H1 (cell line): ENCODE results near the gene SLC35B4.

Experiments used
- CTCF ChIP-seq, 3 experiments: IDR thresholded peaks; 1 replicate in 2 of 3; 2 replicates in 1 of 3; pipeline versions ENCODE4 v1.5.1 to v1.6.1; 2011; ENCODE audit warnings: low read length in 3 of 3, mild to moderate bottlenecking in 3 of 3, inconsistent platforms in 2 of 3, low read depth in 1 of 3, moderate library complexity in 1 of 3; ENCODE audit not compliant: insufficient read depth in 1 of 3; ENCODE audit errors: control extremely low read depth in 1 of 3
- EP300 ChIP-seq, 2 experiments: IDR thresholded peaks; 1 replicate in 1 of 2; 2 replicates in 1 of 2; pipeline ENCODE4 v1.6.1; 2011 to 2012; ENCODE audit warnings: low read depth in 2 of 2, low read length in 2 of 2, mild to moderate bottlenecking in 2 of 2, borderline replicate concordance in 1 of 2, inconsistent platforms in 1 of 2, moderate library complexity in 1 of 2
- EZH2 ChIP-seq: fragments of 200-600 bp; sonication (generic); IDR thresholded peaks from 2 replicates; pipeline ENCODE4 v1.7.1; 2012; ENCODE audit warnings: low read depth, mild to moderate bottlenecking, moderate library complexity, low read length, inconsistent platforms; ENCODE audit not compliant: severe bottlenecking
- POLR2A ChIP-seq, 2 experiments: IDR thresholded peaks; 1 replicate in 1 of 2; 2 replicates in 1 of 2; pipeline ENCODE4 v1.6.1; 2011; ENCODE audit warnings: low read depth in 2 of 2, low read length in 2 of 2, mild to moderate bottlenecking in 2 of 2; ENCODE audit errors: control extremely low read depth in 1 of 2
- SIN3A ChIP-seq, 2 experiments: IDR thresholded peaks in 1 of 2; conservative IDR thresholded peaks in 1 of 2; 2 replicates each; pipeline ENCODE4 v1.6.1; 2011 to 2012; ENCODE audit warnings: low read length in 2 of 2, improper control_type of control experiment in 1 of 2, low read depth in 1 of 2, mild to moderate bottlenecking in 1 of 2
- TAF1 ChIP-seq: IDR thresholded peaks from 2 replicates; pipeline ENCODE4 v1.6.1; 2011; ENCODE audit warnings: mild to moderate bottlenecking, low read depth, low read length

GRCh38 chr7:134357486-134357885 lies 40.8 kb upstream of the SLC35B4 start:
- no peak for TF ChIP-seq CTCF (IDR thresholded peaks at IDR 0.05; ENCODE audit: control extremely low read depth in 1 of 3, insufficient read depth in 1 of 3, low read depth in 1 of 3, low read length in 3 of 3)
- no peak for TF ChIP-seq POLR2A (IDR thresholded peaks at IDR 0.05; ENCODE audit: control extremely low read depth in 1 of 2, low read depth in 2 of 2, low read length in 2 of 2)
- TF ChIP-seq TAF1: no peak
- no peak for TF ChIP-seq EP300 (IDR thresholded peaks at IDR 0.05; ENCODE audit: borderline replicate concordance in 1 of 2, low read depth in 2 of 2, low read length in 2 of 2)
- no peak for TF ChIP-seq EZH2
- no peak for TF ChIP-seq SIN3A (conservative IDR thresholded peaks at IDR 0.05 in 1 of 2, IDR thresholded peaks at IDR 0.05 in 1 of 2; ENCODE audit: low read depth in 1 of 2, low read length in 2 of 2)
